Right lobe of liver (tissue), 4 donors: Measurements from ENCODE around the gene IGF1R.

Experiments
- CTCF ChIP-seq, 4 donors: fragments of 200-600 bp in 3 of 4; fragments of 450-650 bp in 1 of 4; IDR thresholded peaks; one replicate each; pipeline versions ENCODE4 v1.5.1 to v1.8.0; 2016 to 2022; ENCODE audit warnings: antibody characterized with exemption in 4 of 4, mild to moderate bottlenecking in 2 of 4
- POLR2A ChIP-seq: fragments of 450-650 bp; IDR thresholded peaks from one replicate; pipeline ENCODE4 v1.6.1; 2017; ENCODE audit warnings: antibody characterized with exemption, mild to moderate bottlenecking
- donor health status: DM: no; HTN: no; CAD: no.
- donor health status: DM: no; HTN: no; CAD: no.
- donor health status: DM: no; HTN: yes; CAD: no.

GRCh38 chr15:98954411-98954810 is 306.1 kb downstream of the IGF1R start:
- no peak for TF ChIP-seq CTCF (IDR thresholded peaks at IDR 0.05)
- no peak for TF ChIP-seq POLR2A
